NAMALWA (cell line): Measurements from ENCODE around the gene HOGA1.
"Not testable (repeated sequence)": the region's sequence is repeated elsewhere in the genome, so short reads cannot be mapped to it uniquely, and the experiment has no call there.

Experiments used
- DNase-seq: peaks from one replicate; pipeline ENCODE4 v3.0.0-alpha.2; 2015; ENCODE audit warnings: low spot score

Gene HOGA1

GRCh38 chr10:97611473-97611872 lies 27.3 kb downstream of the HOGA1 start:
- DNase-seq: no peak

GRCh38 chr10:97612386-97612785 lies 28.2 kb downstream of the HOGA1 start:
- peak; percentile 62 for DNase-seq

GRCh38 chr10:97618285-97618684 lies 34.1 kb downstream of the HOGA1 start:
- no peak for DNase-seq

- no peak for DNase-seq
Measured at GRCh38 chr10:97618733-97619132, 34.5 kb downstream of the HOGA1 start.

GRCh38 chr10:97623277-97623676 lies 39.1 kb downstream of the HOGA1 start:
- no peak for DNase-seq

- no peak for DNase-seq
Measured at GRCh38 chr10:97627731-97628130, 43.5 kb downstream of the HOGA1 start.

- DNase-seq: no peak
Measured at GRCh38 chr10:97628228-97628627, 44.0 kb downstream of the HOGA1 start.

GRCh38 chr10:97629289-97629688 lies 45.1 kb downstream of the HOGA1 start:
- DNase-seq: no peak

GRCh38 chr10:97631098-97631497 lies 46.9 kb downstream of the HOGA1 start:
- no peak for DNase-seq

- DNase-seq: peak; percentile 95
Measured at GRCh38 chr10:97632949-97633884, 49.0 kb downstream of the HOGA1 start, which contains the start of gene MORN4. Gene MORN4, minus strand, starts transcription at chr10:97633500. Its CDS starts 13,847 bp downstream, at chr10:97619653.

GRCh38 chr10:97633921-97634320 lies 49.7 kb downstream of the HOGA1 start:
- peak; percentile 50 for DNase-seq

GRCh38 chr10:97635577-97635976 lies 51.4 kb downstream of the HOGA1 start:
- DNase-seq: no peak

- DNase-seq: not testable (repeated sequence)
Measured at GRCh38 chr10:97639090-97639489, 54.9 kb downstream of the HOGA1 start.

GRCh38 chr10:97640174-97640867 lies 56.1 kb downstream of the HOGA1 start, which contains the start of gene PI4K2A:
Gene PI4K2A, plus strand, starts transcription at chr10:97640671. Its CDS starts 72 bp downstream, at chr10:97640743.
- peak; percentile 100 for DNase-seq

- peak; percentile 31 for DNase-seq
Measured at GRCh38 chr10:97640868-97641811, 57.0 kb downstream of the HOGA1 start.

- not testable (repeated sequence) for DNase-seq
Measured at GRCh38 chr10:97642471-97643159, 58.4 kb downstream of the HOGA1 start.

- DNase-seq: no peak
Measured at GRCh38 chr10:97643441-97643985, 59.3 kb downstream of the HOGA1 start.

- no peak for DNase-seq
Measured at GRCh38 chr10:97644936-97645335, 60.7 kb downstream of the HOGA1 start.

- no peak for DNase-seq
Measured at GRCh38 chr10:97647556-97647955, 63.4 kb downstream of the HOGA1 start.

- peak; percentile 24 for DNase-seq
Measured at GRCh38 chr10:97648562-97649404, 64.6 kb downstream of the HOGA1 start.
